ENCODE results near the gene ZDHHC11.
"Not testable (repeated sequence)": the region's sequence is repeated elsewhere in the genome, so short reads cannot be mapped to it uniquely, and the experiment has no call there.

Gene ZDHHC11

DNA sequence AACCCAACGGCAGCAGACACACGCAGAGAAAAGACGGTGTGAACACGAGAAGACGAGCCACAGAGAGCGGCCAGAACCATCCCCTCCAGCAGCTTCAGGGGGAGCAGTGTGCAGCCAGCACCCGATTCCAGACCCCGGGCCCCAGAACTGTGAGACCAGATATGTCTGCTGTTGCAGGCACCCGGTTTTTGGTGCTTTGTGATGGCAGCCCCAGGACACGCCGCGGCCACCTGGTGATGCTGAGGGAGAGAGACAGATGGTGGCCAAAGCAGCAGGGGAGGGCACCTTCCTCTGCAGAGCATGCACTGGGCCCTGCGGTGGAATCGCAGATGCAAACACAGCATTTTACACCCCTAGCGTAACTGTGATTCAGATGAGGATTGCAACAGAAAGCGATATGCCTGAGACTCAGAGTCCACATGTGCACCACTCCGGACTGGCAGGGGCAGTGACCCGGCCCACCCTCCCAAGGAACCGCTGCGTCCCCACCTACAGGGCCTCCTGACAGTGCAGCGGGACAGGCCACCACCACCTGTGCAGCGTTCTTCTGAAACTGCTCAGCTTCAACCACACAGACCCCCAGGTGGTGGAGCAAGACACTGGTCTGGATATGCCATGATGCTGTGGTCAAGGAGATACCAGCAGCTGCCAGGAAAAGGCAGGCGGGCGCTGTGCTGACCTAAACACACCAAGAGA lies 90.3 kb downstream of the ZDHHC11 start:
- no peak for DNase-seq

DNA sequence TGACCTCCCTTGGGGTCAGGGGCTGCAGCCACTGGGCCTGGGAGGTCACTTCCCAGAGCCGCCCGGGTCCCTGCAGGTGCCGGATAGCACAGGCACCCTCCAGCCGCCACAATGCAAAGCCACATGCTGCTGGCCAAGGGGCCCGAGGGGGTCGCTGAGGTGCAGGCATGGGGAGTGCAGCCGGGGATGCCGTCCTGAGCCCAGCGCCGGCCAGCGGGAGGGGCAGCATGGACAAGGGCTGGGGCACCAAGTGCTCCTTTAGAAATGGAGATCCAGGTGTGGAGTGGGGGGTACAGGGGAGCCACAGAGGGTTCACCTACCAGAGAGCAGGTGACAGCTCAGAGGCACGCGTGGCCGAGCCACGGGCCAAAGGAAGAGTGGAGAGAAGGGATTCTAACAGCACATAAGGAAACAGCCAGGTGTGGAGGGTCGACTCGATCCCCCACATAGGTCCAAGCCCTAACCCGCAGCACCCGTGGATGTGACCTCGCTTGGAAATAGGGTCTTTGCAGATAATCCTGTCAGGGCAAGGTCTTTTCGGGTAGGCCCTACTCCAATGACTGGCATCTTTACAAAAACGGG lies 90.9 kb downstream of the ZDHHC11 start:
- no peak for DNase-seq

DNA sequence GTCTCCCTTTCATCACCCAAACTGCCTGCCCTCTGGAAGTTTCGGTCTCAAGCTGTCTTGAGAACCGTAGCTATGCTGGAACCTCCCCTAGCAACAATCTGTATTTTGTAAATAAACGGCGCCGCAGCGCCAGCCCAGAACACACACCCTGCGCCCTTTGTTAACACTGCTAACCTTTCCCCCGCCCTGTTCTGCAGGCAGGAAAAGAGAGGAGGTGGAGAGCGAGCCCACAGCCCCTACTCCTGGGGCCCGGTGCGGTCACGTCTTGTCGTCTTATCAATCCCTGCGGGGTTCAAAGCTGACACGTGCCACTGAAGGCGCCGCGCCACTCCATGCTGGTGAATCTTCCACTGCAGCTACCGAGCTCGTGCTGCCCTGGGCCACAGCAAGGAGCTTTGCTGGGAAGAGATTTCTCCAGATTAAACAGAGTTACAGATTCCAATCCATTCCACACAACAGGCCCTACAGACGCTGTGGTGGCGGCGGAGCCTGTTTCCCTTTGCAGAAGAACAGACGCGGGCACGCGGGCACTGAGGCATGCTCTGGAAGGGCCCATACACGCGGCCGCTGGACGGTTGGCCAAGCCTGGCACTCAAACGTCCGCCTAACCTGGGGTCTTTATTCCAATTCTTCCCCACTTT lies 91.6 kb downstream of the ZDHHC11 start:
- DNase-seq: no peak

DNA sequence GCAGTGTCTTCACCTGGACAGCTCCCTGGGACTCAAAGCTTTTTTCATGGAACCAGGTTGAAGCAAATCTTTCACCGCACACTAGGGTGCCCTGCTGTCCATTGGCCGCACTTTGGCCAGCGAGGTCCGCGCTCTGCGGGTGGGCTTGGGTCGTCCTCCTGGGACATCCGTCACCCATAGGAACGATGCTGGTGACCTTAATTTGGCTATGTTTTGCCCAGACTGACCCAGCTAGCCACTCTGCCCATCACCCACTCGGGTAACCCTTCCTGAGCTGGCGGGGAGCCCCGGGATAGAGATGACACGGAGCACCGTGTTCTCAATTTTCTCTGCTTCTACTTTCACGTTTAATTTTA lies 92.1 kb downstream of the ZDHHC11 start:
- DNase-seq: no peak

DNA sequence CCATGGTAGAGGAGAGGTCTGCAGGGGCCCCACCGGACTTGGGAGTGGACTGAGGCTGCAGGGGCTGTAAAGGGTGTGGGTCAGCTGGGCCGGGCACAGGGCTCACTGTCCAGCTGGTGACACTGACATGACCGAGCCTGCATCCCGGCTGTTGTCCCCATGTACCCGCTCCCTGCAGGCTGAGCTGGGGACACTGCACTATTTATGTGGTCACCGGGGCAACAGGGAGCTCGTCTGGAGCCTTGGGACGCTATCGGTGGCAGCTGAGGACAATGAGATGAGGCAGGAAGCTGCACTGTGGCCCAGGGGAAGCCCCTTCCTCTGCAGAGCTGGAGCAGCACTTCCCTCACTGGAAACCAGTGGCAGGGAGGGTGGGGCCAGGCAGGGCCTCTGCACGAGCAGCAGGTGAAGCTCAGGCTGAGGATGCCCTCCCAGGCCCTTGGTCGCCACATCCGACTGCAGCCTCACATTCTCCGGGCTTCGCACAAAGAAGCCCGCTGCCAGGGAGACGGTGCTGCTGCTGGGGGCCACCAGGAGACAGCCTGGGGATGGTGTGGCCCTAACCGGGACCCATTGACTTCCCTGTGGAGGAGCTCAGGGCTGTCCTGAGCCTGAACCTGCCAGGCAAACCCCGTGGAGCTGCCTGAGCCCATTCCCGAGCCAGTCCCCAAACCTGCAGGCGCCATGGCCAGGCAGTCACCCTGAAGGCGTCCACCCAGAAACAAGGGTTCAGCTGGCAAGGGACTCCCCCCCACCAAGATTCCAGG lies 92.7 kb downstream of the ZDHHC11 start:
- no peak for DNase-seq

DNA sequence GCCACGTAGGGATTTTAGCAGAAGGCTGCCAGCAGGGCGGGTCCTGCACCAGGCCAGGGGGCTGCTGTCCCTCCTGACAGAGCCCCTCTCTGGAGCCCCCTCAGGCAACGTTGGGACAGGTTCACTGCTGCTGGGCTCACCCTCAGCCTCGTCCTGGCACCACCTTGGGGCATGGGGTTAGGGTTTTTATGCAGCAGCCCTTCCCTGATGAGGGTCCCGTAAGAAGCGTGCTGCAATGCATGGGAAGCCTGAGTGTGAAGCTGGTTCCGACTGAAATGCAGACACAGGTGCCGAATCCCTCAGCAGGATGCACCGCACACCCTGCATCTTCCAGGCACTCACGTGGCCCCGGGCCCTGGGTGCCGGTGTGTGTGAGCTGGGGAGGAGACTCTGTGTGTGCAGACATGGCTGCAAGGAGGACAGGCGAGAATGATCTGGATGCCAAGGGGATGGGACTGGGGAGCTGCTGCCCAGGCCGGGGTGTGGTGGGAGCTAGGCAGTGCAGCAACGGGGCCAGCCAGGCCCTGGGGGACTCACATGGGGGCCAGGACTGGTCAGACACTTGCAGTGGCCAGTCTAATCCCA lies 93.3 kb downstream of the ZDHHC11 start:
- DNase-seq: no peak

DNA sequence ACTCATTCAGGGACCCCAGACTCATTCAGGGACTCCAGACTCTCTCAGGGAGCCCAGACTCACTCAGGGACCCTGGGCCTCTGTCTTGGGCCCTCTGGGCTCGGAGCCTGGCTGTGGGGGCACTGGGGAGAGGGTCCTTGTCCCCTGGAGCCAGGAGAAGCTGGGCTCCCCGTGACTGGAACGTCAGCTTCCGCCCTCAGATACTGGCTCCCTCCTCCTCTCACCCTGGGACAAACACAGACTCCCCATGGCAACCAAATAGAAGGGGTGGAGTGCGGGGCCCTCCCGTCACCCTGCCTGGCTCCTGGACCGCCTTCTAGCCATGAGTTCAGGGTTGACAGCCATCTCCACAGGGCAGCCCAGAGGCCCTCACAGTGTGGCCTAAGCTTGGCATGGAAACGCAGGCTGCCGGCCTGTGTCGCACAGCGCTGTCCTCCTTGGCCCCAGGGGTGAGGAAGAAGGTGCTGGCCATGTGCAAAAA lies 93.9 kb downstream of the ZDHHC11 start:
- no peak for DNase-seq

DNA sequence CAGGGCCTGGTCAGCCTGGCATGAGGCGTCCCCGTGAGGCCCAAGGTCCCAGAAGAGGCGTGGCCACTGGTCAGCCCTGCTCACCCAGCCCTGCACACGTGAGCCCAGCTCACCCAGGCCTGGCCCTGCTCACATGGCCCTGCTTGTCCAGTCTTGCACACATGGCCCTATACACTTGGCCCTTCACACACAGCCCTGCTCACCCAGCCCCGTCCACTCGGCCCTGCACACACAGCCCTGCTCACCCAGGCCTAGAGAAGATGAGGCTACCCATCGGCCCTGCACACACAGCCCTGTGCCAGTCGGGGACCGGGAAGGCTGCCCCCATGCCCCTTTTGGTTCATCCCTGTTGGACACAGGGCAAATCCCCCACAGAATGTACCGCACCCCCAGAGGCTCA lies 94.6 kb downstream of the ZDHHC11 start:
- DNase-seq: no peak

DNA sequence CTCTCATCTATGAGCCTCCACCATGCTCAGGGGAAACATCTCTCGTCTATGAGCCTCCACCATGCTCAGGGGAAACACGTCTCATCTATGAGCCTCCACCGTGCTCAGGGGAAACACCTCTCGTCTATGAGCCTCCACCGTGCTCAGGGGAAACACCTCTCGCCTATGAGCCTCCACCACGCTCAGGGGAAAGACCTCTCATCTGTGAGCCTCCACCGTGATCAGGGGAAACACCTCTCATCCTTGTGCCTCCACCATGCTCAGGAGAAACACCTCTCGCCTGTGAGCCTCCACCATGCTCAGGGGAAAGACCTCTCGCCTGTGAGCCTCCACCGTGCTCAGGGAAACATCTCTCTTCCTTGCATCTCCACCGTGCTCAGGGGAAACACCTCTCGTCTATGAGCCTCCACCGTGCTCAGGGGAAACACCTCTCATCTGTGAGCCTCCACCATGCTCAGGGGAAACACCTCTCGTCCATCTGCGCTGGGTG lies 96.6 kb downstream of the ZDHHC11 start:
- DNase-seq: not testable (repeated sequence)

DNA sequence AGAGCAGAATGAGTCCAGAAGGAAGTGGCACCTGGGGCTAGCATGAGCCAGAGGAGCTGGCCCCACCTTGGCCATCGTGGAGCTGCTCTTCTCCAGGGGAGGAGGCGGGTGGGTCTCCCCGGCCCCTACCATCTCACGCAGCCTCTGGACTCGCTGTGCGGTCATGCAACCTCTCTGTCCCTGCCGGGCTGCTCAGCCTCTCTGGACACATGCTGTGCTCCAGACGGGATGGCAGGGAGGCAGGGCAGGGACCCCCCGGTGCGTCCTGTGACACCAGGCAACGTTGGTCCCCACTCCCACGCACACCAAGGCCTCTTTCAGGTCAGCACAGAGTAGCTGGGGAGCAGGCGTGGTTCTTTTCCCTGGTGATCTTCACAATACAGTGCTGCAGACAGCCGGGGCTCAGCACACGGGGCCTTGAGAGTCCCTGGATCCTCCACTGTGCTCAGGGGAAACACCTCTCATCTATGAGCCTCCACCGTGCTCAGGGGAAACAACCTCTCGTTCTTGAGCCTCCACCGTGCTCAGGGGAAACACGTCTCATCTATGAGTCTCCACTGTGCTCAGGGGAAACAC lies 97.1 kb downstream of the ZDHHC11 start:
- not testable (repeated sequence) for DNase-seq

DNA sequence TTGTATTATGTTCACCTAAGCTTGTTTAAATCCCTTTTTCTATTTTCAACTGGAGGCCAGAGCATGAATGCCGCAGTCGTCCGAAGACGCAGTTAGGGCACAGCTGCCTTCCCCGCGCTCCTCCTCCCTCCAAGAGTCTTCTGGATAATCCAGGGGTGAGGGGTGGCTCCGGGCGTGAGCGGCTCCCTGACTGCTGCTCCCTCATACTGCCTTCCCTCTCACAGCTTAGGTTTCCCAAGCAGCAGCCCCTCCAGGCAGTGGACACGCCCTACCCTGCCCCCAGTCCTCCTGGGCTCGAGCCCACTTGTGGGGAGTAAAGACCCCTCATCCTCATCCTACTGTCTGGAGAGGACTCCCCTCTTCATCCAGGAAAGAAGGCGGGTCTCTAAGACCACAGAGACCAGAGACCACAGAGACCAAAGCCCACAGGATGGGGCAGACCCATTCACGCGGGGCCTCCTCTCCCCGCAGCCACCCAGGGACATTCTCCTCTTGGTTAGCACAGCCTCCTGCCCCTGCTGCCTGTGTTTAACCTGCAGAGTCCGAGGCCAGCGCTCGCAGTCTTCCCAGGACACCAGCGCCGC lies 98.2 kb downstream of the ZDHHC11 start:
- DNase-seq: not testable (repeated sequence)

DNA sequence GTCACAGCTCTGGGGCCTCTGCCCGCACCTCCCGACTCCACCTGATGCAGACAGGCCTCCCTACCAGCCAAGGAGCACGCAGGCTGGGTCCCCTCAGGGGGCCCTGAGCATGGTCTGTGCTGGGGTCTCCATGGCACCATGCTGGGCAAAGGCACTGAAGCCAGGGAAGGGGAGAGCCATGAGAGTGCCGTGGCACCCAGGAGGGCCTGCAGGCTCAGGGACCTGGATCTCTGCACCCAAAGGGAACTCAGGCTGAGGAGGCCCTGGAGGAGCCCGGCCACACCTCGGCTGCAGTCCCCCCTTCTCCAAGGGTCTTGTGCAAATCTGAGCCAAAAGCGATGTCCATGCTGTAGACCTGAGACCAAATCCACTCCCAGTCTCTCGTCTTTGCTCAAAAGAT lies 98.8 kb downstream of the ZDHHC11 start:
- DNase-seq: not testable (repeated sequence)

DNA sequence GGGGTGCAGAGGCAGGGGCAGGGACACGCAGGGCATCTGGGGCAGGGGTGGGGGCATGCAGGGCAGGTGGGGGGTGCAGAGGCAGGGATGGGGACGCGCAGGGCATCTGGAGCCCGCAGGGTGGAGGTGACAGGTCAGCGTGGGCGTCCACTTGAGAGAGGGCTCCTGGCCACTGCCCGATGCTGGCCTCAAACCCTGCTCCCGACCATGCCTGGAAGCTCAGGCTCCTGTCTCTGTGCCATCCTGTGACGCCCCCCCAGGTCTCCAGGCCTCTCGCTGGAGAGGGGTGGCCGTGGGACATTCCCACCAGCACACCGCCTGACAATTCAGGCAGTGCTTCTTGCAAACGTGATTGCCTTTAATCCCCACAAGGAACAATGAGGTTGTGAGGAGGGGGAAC lies 99.3 kb downstream of the ZDHHC11 start:
- DNase-seq: no peak

DNA sequence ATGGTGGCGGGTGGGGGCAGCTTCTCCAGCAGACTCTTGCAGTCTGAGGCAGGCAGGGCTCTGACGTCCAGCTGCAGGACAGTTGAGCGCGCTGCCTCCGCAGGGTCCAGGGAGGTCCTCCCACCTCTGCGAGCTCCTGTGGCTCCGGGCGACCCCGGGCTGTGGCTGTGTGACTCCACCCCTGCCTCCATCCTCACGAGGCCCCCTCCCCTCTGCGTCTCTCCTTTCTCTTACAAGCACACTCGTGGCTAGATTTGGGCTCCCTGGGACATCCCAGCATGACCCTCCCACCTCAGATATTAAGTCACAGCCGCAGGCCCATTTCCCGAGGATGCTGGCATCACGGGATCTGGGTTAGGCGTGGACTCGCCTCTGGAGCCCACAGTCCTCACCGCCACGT lies 100.6 kb downstream of the ZDHHC11 start:
- not testable (repeated sequence) for DNase-seq

DNA sequence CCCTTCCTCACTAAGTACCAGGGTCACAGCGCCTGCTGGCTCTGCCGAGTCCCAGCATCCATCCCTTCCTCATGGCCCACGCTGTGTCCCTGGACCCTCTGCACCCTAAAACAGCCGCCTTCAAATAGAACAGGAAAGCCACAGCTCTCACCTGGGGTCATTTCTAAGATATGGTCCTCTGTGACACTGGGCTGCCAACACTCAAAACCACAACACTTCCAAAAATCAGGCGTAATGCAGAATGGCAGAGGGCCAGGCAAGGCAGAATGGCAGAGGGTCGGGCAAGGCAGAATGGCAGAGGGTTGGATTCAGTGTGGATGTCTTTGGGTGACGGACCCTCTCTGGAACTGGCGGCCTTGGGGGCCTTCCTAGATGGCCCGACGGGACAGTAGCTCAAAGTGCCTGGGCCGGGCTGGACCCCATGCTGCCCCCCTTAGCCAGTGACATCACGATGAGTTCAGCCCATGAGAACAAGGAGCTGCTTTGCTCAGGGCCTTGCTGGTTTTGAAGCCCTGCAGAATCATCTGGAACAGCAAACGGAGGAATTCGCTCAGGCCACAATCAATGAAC lies 101.6 kb downstream of the ZDHHC11 start:
- DNase-seq: no peak

DNA sequence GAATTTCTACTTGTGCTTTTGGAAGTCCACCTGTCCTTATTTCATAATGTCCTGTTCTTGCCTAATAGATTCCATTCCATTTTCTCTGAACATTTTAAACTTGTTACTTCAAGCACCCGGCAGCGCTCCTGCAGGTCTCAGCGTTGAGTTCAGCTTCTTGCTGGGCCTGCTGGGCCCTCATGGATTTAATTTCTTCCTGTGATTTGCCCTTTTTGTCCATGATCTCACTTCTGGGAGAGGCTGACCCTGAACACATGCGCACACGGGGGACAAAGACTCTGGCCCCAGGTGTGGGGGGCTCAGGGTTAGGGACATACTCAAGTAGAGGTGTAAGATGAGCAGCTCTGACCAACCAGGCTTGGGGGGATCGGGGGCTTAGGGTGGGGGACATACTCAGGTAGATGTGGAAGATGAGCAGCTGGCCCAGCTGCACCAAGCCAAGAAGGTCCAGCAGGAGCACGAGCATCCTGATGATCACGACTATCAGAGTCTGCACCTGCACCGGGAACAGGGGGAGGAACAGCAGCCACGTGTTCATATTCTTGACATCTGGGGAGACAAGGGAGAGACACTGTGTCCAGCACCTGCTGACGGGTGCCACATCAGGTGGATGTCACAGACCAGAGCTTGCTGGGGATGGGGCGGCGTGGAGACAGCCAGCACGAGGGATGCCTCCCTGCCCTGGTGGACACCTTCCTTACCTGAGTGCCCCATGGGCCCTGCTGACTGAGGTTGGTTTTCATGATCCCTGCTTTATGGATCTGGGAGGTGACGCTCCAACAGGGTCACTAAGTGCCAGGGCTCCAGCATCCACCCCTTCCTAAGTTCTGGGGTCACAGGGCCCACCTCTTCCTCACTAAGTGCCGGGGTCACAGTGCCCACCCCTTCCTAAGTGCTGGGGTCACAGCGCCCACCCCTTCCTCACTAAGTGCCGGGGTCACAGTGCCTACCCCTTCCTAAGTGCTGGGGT lies 102.5 kb downstream of the ZDHHC11 start:
- not testable (repeated sequence) for DNase-seq

DNA sequence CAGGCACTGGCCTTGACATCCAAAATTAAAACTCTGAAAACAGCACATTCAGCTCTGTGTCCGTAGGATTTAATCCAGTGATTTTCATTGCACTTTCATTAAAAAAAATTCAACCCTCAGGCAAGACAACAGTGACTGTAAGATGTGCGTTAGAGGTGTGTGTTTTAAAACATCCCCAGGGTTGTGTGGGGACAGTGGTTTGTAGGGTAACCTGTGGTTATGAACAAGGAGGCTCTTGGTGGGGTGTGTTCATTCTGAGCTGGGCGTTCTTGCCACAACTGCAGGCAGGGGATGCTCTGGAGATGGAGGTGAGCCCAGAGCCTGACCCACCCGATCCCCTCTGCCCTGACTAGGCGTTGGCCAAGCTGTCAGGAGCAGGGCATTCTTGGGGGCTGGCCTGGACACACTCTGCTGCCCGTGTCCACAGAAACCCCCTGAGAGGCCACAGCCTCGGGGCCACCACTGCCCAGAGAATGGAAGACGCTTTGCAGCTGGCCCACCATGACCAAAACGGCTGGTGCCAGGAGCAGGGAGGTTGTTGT lies 103.4 kb downstream of the ZDHHC11 start:
- DNase-seq: not testable (repeated sequence)

DNA sequence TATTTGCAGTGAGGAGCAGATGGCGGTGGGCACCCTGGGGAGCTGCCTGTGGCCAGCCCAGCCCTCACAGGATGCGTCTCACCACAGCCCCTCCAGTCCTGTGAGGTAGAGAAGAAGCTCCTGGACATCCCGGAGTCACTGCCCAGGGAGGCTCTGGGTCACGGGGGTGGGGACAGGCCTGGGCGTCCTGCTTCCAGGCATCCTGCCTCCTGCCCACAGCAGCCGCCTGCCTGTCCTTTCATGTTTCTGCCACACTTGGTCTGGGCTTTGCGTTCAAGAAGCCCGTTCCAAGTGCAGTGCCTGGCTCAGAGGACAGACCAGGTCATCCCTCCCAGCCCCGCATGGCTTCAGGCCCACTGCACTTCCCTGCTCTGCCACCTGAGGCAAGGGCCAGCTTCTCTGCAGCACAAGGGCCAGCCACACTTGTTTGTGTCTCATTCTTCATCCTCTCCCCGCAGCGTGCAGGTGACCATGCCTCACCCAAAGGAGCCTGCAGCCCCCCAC lies 104.5 kb downstream of the ZDHHC11 start:
- no peak for DNase-seq
